Measurements from ENCODE around the gene DCC.

- TF ChIP-seq CTCF (conservative IDR thresholded peaks at IDR 0.05 in 1 of 2, IDR thresholded peaks at IDR 0.05 in 1 of 2; ENCODE audit: low read depth in 1 of 2, low read length in 2 of 2) (no peak), EZH2 (IDR thresholded peaks at IDR 0.05; ENCODE audit: low read length, missing control alignments) (no peak)
Observed at GRCh38 chr18:53165770-53166169, 825.8 kb downstream of the DCC start.

All from fibroblast of lung (primary cell).